Stimulated activated CD4-positive, alpha-beta T cell treated with anti-CD3 and anti-CD28 coated beads, TNF-alpha, amount 100 ng/mL, for 24 hours (primary cell): ENCODE results near the gene CHMP4B.

Experiments
- DNase-seq, 3 experiments: peaks; one replicate each; pipeline ENCODE4 v3.0.0-alpha.2; 2020; ENCODE audit warnings: low read depth in 3 of 3

Gene CHMP4B

GRCh38 chr20:33839591-33839990 lies 28.4 kb downstream of the CHMP4B start:
- no peak for DNase-seq

- DNase-seq, result no peak
These were observed 29.0 kb downstream of the CHMP4B start for GRCh38 chr20:33840160-33840559.

DNA sequence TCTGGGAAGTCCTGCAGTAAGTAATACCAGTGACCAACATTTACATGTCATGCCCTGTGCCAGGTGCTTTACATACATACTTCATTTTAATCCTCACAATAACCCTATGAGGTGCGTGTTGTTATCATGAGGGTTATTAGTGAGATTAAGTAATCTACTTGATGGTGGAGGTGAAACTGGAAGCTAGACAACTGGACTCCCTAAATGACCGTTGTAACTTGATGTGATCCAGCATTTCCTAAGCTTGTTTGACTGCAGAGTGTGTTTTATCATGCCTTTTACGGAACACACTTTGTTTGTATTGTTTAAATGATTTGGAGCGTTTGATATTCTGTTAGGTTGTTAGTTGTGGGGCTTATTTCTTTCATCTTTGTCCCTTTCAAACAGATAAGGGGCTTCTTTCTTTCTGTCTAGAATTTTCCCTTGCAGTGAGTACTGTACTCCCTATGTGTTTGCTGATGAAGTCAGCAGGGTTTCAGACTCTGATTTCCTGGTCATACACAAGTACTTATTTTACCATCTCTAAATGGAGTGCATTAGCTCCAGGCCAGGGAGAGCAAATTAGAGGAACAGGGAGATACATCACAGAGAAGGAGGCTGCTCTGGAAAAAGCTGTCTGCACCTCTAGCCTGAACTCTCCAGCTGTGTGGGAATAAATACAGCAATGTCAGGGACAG lies 29.7 kb downstream of the CHMP4B start:
- DNase-seq, result no peak

DNA sequence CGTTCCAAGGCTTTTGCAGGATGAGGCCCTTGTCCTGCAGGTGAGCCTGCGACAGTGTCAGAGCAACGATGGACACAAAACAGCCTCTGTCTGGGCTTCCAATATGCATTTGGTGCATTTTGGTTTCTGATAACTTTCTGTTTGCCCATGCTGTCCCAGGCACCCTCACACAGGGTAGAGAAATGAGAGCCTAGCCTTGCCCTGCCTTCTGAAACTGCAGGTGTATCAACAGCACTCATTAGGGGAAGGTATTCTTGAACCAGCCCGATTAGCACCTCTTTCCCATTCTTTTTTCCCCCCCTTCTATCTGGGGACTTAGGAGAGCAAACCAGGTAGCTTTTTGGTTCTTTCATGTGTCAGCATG lies 30.3 kb downstream of the CHMP4B start:
- DNase-seq, result no peak

GRCh38 chr20:33842346-33842745 lies 31.2 kb downstream of the CHMP4B start:
- DNase-seq, result no peak

DNA sequence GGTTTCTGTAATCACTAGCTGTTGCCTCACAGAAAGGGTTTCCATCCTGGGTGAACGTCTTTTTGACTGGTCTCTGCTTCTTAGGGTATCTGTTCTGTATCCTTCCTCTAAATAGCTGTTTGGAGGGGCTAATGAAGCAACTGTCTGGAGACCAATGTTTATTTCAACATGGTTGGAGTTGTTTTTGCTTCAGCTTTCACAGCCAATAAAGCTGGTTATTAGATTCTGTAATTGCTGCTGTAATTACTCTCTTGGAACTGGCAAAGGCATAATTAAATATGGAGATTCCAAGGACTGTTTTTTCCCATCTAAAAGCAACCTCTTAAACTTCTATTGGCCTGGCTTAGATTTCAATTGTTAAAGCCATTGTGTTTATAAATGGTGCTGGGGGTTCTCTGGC lies 31.9 kb downstream of the CHMP4B start:
- no peak for DNase-seq

DNA sequence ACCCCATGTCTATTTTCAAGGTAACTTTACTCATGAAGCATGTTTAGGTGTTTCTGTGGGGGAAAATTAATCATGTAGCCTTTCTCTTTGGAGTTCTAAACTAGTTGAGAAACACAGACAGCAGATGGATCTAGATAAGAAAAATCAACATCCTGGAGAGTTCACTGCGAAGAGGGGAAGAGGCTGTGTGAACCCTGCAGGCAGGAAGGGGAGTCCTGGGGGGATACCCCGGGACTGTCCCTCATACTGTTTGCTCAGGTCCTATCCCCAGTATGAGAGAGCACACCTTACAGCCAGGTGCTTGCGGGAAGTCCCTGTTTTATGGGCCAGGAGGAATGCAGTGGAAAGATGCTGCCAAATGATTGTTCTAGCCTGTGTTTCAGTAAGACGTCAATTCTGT lies 32.7 kb downstream of the CHMP4B start:
- no peak for DNase-seq

DNA sequence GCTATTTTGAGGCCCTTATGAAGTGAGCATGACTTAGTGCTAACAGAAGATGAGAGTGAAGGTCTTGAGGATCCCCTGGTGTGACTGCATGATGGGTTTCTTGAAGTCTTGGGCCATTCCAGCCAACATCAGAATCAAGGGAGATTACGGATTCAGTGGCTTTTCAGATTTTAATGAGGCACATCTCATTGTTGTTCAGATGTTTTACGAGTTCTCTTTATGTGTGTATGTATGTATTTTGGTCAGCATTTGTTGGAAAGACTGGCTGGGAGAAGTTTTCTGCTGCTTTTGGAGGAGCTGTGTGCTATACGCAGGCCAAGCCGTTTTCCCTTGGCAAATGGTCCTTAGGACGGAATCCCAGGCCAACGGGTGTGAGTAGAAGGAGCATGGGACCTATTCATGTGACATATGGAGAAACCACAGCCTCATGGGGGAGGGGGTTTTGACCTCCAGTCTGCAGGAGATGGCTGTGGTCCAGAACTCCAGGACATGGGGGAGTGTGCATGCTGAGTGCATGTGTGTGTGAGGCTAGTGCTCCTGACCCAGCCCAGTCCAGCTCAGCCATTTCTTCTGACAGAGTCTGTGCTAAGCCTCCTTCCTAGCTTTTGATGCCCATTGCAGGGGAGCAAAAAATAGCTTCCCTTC lies 35.3 kb downstream of the CHMP4B start:
- no peak for DNase-seq

DNA sequence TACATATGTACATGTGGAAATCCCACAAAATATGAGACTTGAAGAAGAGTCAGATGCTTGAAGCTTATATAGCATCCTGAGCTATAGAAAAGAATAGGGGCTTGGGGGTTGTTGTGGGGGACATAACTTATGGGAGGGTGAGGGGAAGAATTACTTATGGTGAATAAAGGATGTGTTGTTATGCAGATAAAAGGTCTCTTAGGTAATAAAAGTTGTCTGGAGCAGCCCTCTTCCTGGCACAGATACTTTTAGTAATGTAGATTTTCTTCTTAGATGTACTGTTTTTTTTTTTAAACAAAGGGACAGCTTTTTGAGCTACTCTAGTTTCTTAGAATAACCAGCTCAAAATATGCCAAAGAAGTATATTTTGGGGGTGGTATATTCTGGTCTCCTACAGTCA lies 35.9 kb downstream of the CHMP4B start:
- DNase-seq, result no peak

- DNase-seq, result no peak
These were observed 37.2 kb downstream of the CHMP4B start for GRCh38 chr20:33848391-33848790.

DNA sequence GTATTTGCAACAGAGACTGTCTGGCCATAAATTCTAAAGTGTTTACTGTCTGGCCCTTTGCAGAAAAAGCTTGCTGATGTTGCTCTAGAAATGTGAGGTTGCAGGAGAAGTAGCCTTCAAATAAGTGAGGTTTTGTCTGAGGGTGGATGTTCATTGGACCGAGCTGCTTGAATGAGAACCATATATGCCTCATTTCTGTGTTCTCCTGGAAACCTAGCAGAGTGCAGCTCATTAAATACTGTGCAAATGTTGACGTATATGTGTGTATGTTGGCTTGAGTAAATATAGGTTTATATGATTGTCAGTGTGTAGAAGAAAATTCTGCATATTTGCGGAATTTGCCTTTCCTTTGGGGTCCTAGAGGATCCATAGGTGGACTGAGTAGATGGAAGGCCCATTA lies 39.0 kb downstream of the CHMP4B start:
- DNase-seq, result no peak

- DNase-seq, result no peak
These were observed 40.8 kb downstream of the CHMP4B start for GRCh38 chr20:33851842-33852466.

- no peak for DNase-seq
These were observed 41.7 kb downstream of the CHMP4B start for GRCh38 chr20:33852626-33853506.

DNA sequence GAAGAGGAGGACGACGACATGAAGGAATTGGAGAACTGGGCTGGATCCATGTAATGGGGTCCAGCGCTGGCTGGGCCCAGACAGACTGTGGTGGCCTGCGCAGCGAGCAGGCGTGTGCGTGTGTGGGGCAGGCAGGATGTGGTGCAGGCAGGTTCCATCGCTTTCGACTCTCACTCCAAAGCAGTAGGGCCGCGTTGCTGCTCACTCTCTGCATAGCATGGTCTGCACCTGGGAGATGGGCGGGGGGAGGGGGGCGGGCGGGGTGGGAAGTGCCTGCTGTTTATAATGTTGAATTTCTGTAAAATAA lies 42.3 kb downstream of the CHMP4B start:
- no peak for DNase-seq

DNA sequence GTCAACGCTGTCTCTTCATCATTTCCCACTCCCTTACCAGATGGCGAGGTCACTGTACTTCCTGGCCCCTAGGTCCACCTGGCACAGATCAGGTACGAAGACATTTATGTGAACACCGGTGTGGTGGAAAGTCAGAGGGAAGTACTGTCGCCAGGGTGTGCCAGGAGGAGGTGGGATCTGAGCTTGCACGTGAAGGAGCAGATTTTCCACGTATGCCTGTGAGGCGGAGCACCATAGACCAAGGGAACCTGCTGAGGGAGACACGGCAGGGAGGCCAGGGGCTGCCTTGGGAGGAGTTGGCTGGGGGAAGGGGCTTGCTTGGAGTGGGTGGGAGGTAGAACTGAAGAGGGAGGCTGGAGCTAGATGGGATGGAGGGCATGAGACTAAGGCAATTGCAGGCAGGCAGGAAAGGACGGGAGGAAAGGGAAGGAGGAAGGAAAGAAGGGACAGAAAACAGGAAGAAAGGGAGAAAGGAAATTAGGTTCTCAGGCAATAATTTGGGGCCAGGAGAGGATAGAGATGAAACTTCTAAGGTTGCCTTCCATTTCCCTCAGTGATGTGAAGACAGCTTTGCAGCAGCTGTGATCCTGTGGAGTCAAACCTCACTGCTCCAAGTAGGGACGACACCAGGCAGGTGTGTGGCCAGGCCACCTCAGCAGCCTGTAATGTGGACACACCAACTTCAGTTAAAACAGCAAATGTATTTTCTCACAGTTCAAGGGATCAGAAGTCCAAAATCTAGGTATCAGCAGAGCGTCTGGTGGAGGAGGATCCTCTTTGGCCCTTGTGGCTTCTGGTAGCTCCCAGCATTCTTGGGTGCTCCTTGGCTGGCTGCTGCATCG lies 46.8 kb downstream of the CHMP4B start:
- no peak for DNase-seq

DNA sequence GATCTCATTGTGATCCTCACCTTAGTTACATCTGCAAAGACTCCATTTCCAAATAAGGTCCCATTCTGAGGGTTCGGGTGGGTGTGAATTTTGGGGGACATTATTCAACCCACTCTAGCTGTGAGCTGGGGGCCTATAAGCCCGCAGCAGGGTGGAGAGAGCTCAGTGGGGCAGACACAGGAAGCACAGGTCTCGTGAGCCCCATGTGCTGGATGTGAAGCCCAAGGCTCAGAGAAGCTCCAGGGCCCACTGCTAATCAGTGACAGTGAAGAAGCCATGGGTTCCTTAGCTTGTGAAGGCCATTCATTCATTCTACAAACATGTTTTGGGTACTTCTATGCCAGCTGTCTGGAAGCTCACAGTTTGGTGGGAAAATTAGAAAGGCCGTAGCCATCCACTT lies 47.5 kb downstream of the CHMP4B start:
- no peak for DNase-seq

GRCh38 chr20:33859157-33859695 lies 48.1 kb downstream of the CHMP4B start:
- peak in 1 of 3 experiments; percentile 39 for DNase-seq

DNA sequence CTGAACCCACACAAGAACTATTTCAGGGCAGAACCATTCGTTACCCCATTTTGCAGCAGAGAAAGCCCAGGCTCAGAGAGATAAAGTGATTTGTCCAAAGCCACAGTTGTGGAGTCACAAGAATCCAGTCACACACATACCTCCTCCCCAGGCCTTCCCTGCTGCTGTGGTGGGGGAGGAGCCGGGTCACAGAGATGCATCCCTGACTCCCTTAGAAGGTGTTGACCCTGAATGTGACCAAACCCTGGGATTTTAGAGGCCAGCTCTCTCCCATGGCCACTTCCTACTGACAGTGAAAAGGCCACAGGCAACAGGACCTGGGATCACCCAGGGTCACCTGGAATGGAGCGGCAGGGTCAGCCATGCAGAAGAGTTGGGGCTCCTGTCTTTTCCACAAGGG lies 48.6 kb downstream of the CHMP4B start:
- no peak for DNase-seq

GRCh38 chr20:33861458-33861857 lies 50.3 kb downstream of the CHMP4B start:
- DNase-seq, result no peak

- peak in 1 of 3 experiments; percentile 9 for DNase-seq
These were observed 51.7 kb downstream of the CHMP4B start for GRCh38 chr20:33862709-33863403.
